Upper lobe of right lung (tissue), 1 donor: ENCODE measurements around the gene RHBDF2. TPM values are rescaled to one million over a fixed set of nuclear protein-coding genes. Genes with fewer than 3 reads are reported as not detected.

Experiments used
- ATAC-seq: fragments of 200-7000 bp; cut with Tn5 transposase; one replicate; pipeline ENCODE4 v1.9.1; 2020; ENCODE audit warnings: mild to moderate bottlenecking, moderate library complexity
- DNase-seq: peaks from one replicate; pipeline ENCODE4 v3.0.0-alpha.2; 2020
- H3K27ac ChIP-seq: fragments of 200-600 bp; one replicate; pipeline ENCODE4 v1.8.0; 2022
- H3K27me3 ChIP-seq: fragments of 200-600 bp; one replicate; pipeline ENCODE4 v1.8.0; 2022; ENCODE audit warnings: mild to moderate bottlenecking
- H3K36me3 ChIP-seq: fragments of 200-600 bp; one replicate; pipeline ENCODE4 v1.8.0; 2022
- H3K4me1 ChIP-seq: fragments of 200-600 bp; one replicate; pipeline ENCODE4 v1.8.0; 2022
- H3K4me3 ChIP-seq: fragments of 200-600 bp; one replicate; pipeline ENCODE4 v1.8.0; 2022; ENCODE audit warnings: mild to moderate bottlenecking
- H3K9me3 ChIP-seq: fragments of 200-600 bp; one replicate; pipeline ENCODE4 v1.8.0; 2022
- intact Hi-C: fragments of 100-400 bp; cut with DNase I; formaldehyde crosslinking; loops from one replicate; pipeline ENCODE4 v1.11.0; 2022
- total RNA-seq: library from RNA; stranded (reverse); fragmentation: NEBNext Ultra II Directional; extraction: Animal tissue kit (Norgen Biotek cat#: 25700); gene quantifications from one replicate; pipeline ENCODE4 v1.2.1, GENCODE V29; 2021
- TF ChIP-seq, protein P1 (sequence below): fragments of 200-600 bp; IDR thresholded peaks from one replicate; pipeline ENCODE4 v1.8.0; 2022; ENCODE audit warnings: antibody characterized with exemption
- donor health status: DM: no; HTN: yes; CAD: no; lungs with severe emphysema.

The RHBDF2 gene
- total RNA-seq, 1 donor from 2014 or later = 46.4 TPM

DNA sequence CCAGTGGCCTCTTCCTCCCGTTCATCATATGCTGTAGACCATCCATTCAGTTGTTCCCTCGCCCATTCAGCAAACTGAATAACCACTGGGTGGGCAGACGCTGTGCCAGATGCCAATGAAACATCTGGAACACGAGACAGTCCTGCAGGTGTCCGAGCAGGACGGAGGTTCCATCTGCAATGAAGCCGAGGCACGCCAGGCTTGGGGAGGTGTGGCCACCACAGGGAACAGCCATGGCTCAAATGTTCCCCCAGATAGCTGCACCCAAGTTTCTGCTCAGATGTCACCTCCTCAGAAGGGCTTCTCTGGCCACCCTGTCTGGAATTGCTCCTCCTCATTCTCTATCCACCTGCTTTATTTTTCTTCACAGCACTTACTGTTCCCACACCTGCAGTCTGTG, 78.8 kb downstream of the RHBDF2 start:
- H3K4me3 ChIP-seq = no peak overlapping the region
- no peaks in the 10 kb centered on the region for H3K9me3 ChIP-seq
- DNase-seq (no peak), ATAC-seq (no peak)
- intact Hi-C loops = no loop called here
- H3K27me3 ChIP-seq = no peaks in the 10 kb centered on the region
- peaks cover 12% of the 10 kb centered on the region for H3K4me1 ChIP-seq
- TF ChIP-seq, protein P1, sequence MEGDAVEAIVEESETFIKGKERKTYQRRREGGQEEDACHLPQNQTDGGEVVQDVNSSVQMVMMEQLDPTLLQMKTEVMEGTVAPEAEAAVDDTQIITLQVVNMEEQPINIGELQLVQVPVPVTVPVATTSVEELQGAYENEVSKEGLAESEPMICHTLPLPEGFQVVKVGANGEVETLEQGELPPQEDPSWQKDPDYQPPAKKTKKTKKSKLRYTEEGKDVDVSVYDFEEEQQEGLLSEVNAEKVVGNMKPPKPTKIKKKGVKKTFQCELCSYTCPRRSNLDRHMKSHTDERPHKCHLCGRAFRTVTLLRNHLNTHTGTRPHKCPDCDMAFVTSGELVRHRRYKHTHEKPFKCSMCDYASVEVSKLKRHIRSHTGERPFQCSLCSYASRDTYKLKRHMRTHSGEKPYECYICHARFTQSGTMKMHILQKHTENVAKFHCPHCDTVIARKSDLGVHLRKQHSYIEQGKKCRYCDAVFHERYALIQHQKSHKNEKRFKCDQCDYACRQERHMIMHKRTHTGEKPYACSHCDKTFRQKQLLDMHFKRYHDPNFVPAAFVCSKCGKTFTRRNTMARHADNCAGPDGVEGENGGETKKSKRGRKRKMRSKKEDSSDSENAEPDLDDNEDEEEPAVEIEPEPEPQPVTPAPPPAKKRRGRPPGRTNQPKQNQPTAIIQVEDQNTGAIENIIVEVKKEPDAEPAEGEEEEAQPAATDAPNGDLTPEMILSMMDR = no peak
- no peak overlapping the region for H3K27ac ChIP-seq
- H3K36me3 ChIP-seq = no peaks in the 10 kb centered on the region

DNA sequence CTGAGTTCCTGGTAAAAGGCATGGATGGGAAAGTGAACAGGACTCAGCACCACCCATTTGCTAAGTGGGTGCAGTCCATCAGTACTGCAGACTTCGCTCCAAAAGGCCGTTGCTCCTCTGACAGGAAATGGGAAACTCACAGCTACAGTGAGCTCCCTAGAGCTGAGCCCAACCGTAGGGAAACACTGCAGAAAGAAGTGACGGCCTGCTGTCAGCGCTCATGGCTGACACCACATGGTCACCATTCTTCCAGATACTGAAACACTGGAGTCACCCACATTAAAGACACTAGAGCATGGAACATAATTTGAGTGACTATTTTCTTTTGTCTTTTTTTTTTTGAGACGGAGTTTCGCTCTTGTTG, 80.2 kb downstream of the RHBDF2 start:
- no peaks in the 10 kb centered on the region for H3K36me3 ChIP-seq
- H3K9me3 ChIP-seq = no peaks in the 10 kb centered on the region
- no peak overlapping the region for H3K27ac ChIP-seq
- peak; percentile 16 for ATAC-seq
- intact Hi-C loops = no loop called here
- no peaks in the 10 kb centered on the region for H3K27me3 ChIP-seq
- H3K4me3 ChIP-seq = no peak overlapping the region
- TF ChIP-seq, protein P1 = no peak
- peaks cover 9% of the 10 kb centered on the region for H3K4me1 ChIP-seq
- DNase-seq = no peak

Other genes starting within 250 kb of the RHBDF2 start
- gene UBALD2, start 236.1 kb downstream of the RHBDF2 start, total RNA-seq = 56.7 TPM
- gene QRICH2, start 193.1 kb downstream of the RHBDF2 start, total RNA-seq = 3.4 TPM
- gene PRPSAP1, start 147.5 kb downstream of the RHBDF2 start, total RNA-seq = 60.2 TPM
- gene SPHK1, start 116.8 kb downstream of the RHBDF2 start, total RNA-seq = 8.5 TPM
- gene UBE2O, start 48.3 kb downstream of the RHBDF2 start, total RNA-seq = 19.3 TPM
- gene AANAT, start 33.8 kb downstream of the RHBDF2 start, total RNA-seq = not detected
- 34.3 TPM for gene CYGB, start 36.3 kb upstream of the RHBDF2 start, total RNA-seq
- 7.7 TPM for gene PRCD, start 38.6 kb upstream of the RHBDF2 start, total RNA-seq
- gene ST6GALNAC2, start 84.4 kb upstream of the RHBDF2 start, total RNA-seq = 24.5 TPM
- 14.1 TPM for gene ST6GALNAC1, start 142.3 kb upstream of the RHBDF2 start, total RNA-seq
- 159 TPM for gene MXRA7, start 209.5 kb upstream of the RHBDF2 start, total RNA-seq
- 29.6 TPM for gene JMJD6, start 225.2 kb upstream of the RHBDF2 start, total RNA-seq
- gene METTL23, start 225.4 kb upstream of the RHBDF2 start, total RNA-seq = 31.6 TPM
- gene SRSF2, start 235.9 kb upstream of the RHBDF2 start, total RNA-seq = 145 TPM
- 32.3 TPM for gene MFSD11, start 236.7 kb upstream of the RHBDF2 start, total RNA-seq